Stimulated activated CD4-positive, alpha-beta T cell treated with anti-CD3 and anti-CD28 coated beads, Interleukin-12 subunit alpha, Interleukin-12 subunit beta, amount 100 ng/mL, for 4 hours (primary cell): Measurements from ENCODE around the gene ACTMAP.

Experiments used
- DNase-seq: peaks from one replicate; pipeline ENCODE4 v3.0.0-alpha.2; 2020

ACTMAP gene

GRCh38 chr19:40692212-40692551 is 58.1 kb downstream of the ACTMAP start:
- DNase-seq: no peak

- no peak for DNase-seq
Measured at GRCh38 chr19:40691421-40692211, 58.7 kb downstream of the ACTMAP start.
